GDM1 (cell line): ENCODE results near the gene WDR1.

Experiments
- DNase-seq: peaks from one replicate; lab custom pipeline; 2025; lab: John Stamatoyannopoulos, UW

WDR1 gene

DNA sequence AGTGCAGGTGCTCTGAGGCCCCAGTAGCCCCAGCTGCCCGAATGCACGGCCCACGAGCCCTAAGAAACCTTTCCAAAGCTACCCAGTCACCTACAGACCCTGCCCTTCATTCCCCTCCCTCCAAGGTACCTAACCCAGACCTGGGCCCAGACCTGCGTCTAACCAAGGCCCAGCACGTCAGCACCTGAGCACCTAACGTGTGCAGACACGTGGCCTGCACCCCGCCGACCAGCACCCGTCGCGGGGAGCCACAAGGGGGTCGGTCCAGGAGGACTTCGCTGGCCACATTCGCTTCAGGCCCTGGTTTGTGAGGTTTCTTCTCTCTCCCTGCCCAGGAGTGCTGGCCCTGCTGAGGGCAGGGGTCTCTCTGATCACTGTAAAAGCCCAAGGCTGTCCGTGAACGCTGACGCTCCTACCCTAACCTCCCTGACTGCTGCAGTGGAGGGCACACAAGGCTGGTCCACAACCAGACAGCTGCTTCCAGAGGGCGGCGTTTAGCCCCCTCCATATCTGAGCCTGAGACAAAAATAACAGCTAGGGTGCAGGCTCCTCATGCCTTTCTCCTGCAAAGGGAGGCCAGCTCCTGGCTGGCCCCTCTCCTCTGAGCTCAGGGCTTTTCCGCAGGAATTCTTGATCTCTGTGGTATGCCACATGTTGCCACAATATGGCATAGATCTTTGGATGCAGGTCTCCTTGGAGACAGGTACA, 31.8 kb downstream of the WDR1 start:
- DNase-seq, result no peak

- no peak for DNase-seq
Measured at GRCh38 chr4:10083861-10084641, 32.5 kb downstream of the WDR1 start.

DNA sequence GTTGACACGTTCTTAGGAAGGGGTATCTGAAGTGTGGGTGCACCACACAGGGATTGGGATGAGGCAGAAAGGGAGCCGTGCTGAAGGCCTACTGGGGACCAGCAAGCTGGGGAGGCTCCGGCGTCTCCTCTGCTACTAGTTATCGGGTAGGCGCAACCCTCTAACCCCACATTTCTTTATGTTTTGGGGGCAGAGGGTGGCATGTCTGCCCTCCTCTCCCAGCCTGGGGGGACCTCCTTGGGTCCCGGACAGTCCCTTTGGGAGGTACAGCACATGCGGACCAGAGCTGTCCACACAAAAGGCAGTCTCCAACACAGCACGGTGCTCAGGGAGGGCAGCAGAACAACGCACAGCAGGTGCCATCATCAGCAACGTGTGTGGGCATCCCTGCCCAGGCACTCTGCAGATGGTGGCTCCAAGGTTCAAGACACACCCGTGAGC, 33.2 kb downstream of the WDR1 start:
- DNase-seq, result no peak

DNA sequence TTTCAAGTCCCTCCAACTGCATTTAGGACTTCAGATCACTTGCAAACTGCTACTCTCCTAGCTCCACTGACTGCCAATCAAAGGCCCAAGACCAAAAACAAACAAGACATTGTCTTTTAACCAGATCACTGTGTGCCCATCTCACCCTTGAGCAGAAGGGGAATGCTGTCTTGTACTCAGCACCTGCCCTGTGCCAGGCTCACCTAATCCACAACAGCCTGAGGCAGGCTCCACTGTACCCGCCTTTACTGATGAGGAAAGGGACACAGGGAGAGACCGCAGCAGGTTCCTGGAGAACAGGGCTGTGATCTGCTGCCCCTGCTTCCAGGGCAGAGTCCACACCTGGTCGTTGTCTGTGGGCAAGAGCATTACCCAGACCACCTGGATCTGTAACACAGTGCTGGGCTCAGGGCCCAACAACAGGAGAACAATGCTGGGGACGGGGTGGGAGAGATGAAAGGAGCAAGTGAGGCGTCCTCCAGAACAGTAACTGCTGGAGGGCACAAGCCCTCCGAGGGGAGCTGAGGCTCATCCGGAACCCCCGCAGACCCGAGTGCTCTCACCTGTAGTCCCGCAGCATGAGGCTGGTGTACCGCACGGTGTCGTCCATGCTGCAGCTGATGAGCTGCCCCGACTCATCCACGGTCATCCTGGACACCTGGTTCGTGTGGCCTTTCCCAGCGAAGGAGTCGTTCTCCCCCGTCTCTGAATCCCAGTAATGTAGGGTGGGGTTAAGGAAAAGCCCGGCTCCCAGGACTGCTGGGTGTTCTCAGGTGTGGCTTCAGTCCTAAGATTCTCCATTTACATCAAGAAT, 33.9 kb downstream of the WDR1 start:
- DNase-seq, result no peak

- no peak for DNase-seq
Measured at GRCh38 chr4:10082047-10082446, 34.6 kb downstream of the WDR1 start.

DNA sequence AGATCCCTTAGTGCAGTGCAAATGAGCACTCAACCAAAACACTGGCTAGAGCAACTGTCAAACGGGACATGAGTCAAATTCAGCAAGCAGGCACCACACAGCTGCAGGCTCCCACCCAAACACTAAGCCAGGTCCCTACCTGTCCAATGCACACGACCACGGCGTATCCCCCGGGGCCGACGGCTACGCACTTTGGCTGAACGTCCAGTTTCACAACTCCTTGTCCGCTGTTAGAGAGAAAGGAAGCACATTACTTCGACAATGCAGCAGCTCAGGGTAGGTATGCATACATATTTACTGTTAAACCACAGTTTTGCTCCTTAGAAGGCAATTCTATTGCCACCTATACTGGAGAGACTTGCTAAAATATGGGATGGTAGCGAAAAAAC, 35.4 kb downstream of the WDR1 start:
- no peak for DNase-seq

DNA sequence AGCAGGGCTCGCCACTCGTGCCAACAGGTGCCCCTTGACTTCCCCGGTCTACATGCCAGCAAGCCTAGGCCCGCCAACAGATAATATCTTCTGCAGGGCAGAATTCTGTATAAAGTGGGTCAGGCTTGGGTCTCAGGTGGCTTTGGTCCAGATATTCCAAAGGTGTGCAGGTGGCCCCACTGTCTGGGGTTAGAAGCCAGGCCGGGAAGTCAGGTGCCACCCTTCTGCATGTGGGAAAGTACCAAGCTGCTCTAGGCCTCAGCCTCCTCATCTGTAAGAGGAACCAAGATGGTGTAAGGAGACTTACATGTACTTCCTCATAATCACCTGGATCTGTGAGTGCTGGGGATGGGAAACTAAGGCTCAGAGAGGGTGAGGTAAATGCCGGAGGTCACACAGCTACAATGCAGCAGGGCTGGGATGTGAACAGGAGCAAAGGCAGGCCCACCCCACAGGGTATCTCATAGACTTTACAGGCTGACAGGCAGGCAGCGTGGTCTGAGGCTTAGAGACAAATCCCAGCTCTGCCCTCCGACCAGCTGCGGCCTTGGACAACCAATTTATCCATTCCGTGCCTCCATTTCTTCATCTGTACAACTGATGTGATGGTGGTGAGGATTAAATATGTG, 35.9 kb downstream of the WDR1 start:
- DNase-seq, result no peak

GRCh38 chr4:10079912-10080588, 36.5 kb downstream of the WDR1 start:
- no peak for DNase-seq

GRCh38 chr4:10079256-10079655, 37.3 kb downstream of the WDR1 start:
- no peak for DNase-seq

DNA sequence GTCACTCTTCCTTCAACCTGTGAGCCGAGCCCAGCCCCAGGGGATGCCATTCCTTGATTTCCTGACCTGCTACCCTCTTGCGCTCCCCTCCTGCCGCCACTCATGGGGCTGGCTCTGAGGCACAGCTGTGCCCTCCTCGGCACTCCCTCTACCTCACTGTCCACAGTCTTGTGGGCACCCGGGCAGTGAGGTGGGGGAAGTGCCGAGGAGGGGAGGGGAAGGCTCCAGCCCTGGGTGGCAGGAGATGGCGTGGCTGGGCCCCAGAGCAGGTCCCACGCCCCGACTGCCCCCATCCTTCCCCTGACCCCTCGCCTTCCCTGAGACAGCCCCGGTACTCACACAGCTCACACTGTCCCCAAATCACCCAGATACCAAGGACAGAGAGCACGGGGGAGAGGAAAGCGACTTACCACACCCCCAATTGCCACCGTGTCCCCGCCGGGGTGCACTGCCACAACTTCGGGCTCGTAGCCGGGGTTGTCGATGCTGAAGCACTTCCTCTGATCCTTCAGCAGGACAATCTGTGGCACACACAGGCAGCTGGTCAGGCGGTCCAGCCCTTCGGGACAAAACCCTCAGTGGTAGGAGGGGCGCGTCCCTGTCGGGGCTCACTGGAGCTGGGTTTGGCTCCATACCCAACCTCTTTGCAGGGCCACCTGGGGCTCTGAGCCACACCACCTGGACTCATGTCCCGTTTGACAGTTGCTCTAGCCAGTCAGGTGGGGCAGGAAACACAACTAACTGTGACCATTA, 37.9 kb downstream of the WDR1 start:
- no peak for DNase-seq

GRCh38 chr4:10077483-10078335, 38.9 kb downstream of the WDR1 start:
- DNase-seq, result no peak

- DNase-seq, result no peak
Measured at GRCh38 chr4:10077076-10077475, 39.5 kb downstream of the WDR1 start.

GRCh38 chr4:10075953-10076391, 40.6 kb downstream of the WDR1 start:
- no peak for DNase-seq

GRCh38 chr4:10075158-10075863, 41.3 kb downstream of the WDR1 start:
- no peak for DNase-seq

GRCh38 chr4:10074767-10075105, 41.9 kb downstream of the WDR1 start:
- no peak for DNase-seq

- no peak for DNase-seq
Measured at GRCh38 chr4:10074076-10074766, 42.4 kb downstream of the WDR1 start.

GRCh38 chr4:10072420-10073017, 44.1 kb downstream of the WDR1 start:
- DNase-seq, result no peak

DNA sequence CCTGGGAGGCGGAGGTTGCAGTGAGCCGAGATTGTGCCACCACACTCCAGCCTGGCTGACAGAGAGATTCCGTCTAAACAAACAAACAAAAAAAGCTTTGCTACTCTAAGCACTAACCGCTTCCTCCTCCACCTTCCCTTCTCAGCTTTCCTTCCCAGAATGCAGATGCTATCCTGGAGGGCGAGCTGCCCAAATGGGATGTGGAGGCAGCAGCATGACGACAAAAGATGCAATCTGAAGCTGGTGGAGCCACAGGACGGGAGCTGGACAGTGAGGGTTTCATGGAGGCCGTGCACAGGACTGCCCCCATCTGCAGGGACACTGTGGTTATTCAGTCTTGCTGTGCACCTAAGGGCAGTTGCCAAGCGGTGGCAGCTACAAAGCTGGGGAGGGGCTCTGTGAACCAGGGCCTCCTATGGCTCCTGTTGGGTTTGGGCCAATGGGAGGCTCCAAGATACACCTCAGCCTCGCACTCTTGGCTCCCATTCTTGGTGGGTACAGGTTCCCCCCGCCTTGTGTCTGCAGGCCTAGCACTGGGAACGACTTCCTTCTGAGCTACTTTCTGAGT, 47.4 kb downstream of the WDR1 start:
- DNase-seq, result no peak
